Measurements from ENCODE around the gene GARNL3. TPM values are rescaled to one million over a fixed set of nuclear protein-coding genes. Genes with fewer than 3 reads are reported as not detected.

GARNL3 gene
- total and polyA plus RNA-seq, 2 of the 13 experiments (the other 11 are each of a cell fraction or from before 2014, with no cell fraction given), result 3.9 to 11.0 TPM

- TF ChIP-seq, protein P1, sequence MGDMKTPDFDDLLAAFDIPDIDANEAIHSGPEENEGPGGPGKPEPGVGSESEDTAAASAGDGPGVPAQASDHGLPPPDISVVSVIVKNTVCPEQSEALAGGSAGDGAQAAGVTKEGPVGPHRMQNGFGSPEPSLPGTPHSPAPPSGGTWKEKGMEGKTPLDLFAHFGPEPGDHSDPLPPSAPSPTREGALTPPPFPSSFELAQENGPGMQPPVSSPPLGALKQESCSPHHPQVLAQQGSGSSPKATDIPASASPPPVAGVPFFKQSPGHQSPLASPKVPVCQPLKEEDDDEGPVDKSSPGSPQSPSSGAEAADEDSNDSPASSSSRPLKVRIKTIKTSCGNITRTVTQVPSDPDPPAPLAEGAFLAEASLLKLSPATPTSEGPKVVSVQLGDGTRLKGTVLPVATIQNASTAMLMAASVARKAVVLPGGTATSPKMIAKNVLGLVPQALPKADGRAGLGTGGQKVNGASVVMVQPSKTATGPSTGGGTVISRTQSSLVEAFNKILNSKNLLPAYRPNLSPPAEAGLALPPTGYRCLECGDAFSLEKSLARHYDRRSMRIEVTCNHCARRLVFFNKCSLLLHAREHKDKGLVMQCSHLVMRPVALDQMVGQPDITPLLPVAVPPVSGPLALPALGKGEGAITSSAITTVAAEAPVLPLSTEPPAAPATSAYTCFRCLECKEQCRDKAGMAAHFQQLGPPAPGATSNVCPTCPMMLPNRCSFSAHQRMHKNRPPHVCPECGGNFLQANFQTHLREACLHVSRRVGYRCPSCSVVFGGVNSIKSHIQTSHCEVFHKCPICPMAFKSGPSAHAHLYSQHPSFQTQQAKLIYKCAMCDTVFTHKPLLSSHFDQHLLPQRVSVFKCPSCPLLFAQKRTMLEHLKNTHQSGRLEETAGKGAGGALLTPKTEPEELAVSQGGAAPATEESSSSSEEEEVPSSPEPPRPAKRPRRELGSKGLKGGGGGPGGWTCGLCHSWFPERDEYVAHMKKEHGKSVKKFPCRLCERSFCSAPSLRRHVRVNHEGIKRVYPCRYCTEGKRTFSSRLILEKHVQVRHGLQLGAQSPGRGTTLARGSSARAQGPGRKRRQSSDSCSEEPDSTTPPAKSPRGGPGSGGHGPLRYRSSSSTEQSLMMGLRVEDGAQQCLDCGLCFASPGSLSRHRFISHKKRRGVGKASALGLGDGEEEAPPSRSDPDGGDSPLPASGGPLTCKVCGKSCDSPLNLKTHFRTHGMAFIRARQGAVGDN (CRISPR knock-in tag; IDR thresholded peaks at IDR 0.05), result peak; percentile 54
- TF ChIP-seq MYC (CRISPR knock-in tag; IDR thresholded peaks at IDR 0.05; ENCODE audit: borderline replicate concordance), result no peak
- no peak for TF ChIP-seq MATR3 (CRISPR knock-in tag; IDR thresholded peaks at IDR 0.05)
- TF ChIP-seq ATF7-NPFF (CRISPR knock-in tag; IDR thresholded peaks at IDR 0.05; ENCODE audit: low read depth), result no peak
- no peak for TF ChIP-seq ZKSCAN1 (IDR thresholded peaks at IDR 0.05; ENCODE audit: low read length)
- TF ChIP-seq SNRNP70 (IDR thresholded peaks at IDR 0.05; ENCODE audit: low read depth, low read length), result no peak
- TF ChIP-seq, protein P2, sequence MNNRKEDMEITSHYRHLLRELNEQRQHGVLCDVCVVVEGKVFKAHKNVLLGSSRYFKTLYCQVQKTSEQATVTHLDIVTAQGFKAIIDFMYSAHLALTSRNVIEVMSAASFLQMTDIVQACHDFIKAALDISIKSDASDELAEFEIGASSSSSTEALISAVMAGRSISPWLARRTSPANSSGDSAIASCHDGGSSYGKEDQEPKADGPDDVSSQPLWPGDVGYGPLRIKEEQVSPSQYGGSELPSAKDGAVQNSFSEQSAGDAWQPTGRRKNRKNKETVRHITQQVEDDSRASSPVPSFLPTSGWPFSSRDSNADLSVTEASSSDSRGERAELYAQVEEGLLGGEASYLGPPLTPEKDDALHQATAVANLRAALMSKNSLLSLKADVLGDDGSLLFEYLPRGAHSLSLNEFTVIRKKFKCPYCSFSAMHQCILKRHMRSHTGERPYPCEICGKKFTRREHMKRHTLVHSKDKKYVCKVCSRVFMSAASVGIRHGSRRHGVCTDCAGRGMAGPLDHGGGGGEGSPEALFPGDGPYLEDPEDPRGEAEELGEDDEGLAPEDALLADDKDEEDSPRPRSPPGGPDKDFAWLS (CRISPR knock-in tag; IDR thresholded peaks at IDR 0.05; ENCODE audit: borderline replicate concordance), result 0 out of 2 replicates have a peak, but pooled peaks have one; percentile 38
- TF ChIP-seq FOXK1 (CRISPR knock-in tag; IDR thresholded peaks at IDR 0.05; ENCODE audit: borderline replicate concordance, low read depth), result no peak
- TF ChIP-seq LCORL (IDR thresholded peaks at IDR 0.05), result no peak
- TF ChIP-seq LCORL (CRISPR knock-in tag; IDR thresholded peaks at IDR 0.05), result no peak
- TF ChIP-seq SALL1 (CRISPR knock-in tag; IDR thresholded peaks at IDR 0.05), result no peak
- TF ChIP-seq ZNF143 (CRISPR knock-in tag; IDR thresholded peaks at IDR 0.05), result no peak
- no peak for TF ChIP-seq ZNF530 (CRISPR knock-in tag; IDR thresholded peaks at IDR 0.05; ENCODE audit: low read depth)
- no peak for TF ChIP-seq ZBTB3 (CRISPR knock-in tag; IDR thresholded peaks at IDR 0.05; ENCODE audit: borderline replicate concordance, low read depth)
- TF ChIP-seq, protein P3, sequence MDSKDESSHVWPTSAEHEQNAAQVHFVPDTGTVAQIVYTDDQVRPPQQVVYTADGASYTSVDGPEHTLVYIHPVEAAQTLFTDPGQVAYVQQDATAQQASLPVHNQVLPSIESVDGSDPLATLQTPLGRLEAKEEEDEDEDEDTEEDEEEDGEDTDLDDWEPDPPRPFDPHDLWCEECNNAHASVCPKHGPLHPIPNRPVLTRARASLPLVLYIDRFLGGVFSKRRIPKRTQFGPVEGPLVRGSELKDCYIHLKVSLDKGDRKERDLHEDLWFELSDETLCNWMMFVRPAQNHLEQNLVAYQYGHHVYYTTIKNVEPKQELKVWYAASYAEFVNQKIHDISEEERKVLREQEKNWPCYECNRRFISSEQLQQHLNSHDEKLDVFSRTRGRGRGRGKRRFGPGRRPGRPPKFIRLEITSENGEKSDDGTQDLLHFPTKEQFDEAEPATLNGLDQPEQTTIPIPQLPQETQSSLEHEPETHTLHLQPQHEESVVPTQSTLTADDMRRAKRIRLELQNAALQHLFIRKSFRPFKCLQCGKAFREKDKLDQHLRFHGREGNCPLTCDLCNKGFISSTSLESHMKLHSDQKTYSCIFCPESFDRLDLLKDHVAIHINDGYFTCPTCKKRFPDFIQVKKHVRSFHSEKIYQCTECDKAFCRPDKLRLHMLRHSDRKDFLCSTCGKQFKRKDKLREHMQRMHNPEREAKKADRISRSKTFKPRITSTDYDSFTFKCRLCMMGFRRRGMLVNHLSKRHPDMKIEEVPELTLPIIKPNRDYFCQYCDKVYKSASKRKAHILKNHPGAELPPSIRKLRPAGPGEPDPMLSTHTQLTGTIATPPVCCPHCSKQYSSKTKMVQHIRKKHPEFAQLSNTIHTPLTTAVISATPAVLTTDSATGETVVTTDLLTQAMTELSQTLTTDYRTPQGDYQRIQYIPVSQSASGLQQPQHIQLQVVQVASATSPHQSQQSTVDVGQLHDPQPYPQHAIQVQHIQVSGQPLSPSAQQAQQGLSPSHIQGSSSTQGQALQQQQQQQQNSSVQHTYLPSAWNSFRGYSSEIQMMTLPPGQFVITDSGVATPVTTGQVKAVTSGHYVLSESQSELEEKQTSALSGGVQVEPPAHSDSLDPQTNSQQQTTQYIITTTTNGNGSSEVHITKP (CRISPR knock-in tag; IDR thresholded peaks at IDR 0.05; ENCODE audit: low read depth), result 0 out of 2 replicates have a peak, but pooled peaks have one; percentile 56
- TF ChIP-seq, protein P4, sequence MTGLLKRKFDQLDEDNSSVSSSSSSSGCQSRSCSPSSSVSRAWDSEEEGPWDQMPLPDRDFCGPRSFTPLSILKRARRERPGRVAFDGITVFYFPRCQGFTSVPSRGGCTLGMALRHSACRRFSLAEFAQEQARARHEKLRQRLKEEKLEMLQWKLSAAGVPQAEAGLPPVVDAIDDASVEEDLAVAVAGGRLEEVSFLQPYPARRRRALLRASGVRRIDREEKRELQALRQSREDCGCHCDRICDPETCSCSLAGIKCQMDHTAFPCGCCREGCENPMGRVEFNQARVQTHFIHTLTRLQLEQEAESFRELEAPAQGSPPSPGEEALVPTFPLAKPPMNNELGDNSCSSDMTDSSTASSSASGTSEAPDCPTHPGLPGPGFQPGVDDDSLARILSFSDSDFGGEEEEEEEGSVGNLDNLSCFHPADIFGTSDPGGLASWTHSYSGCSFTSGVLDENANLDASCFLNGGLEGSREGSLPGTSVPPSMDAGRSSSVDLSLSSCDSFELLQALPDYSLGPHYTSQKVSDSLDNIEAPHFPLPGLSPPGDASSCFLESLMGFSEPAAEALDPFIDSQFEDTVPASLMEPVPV (CRISPR knock-in tag; IDR thresholded peaks at IDR 0.05), result peak; percentile 53; the same call in 1 of the 2 replicates
- TF ChIP-seq ZNF776 (CRISPR knock-in tag; IDR thresholded peaks at IDR 0.05), result no peak
- no peak for TF ChIP-seq TCF7 (IDR thresholded peaks at IDR 0.05; ENCODE audit: low read depth)
Observed at GRCh38 chr9:127225801-127226625, 38.6 kb upstream of the GARNL3 start (continued).
